Endothelial cell (in vitro differentiated cells): ENCODE measurements around the gene FBXW8. TPM values are rescaled to one million over a fixed set of nuclear protein-coding genes. Genes with fewer than 3 reads are reported as not detected.

Source experiments
- DNase-seq: peaks from one replicate; pipeline ENCODE4 v3.0.0; 2021; ENCODE audit warnings: low spot score
- H3K27ac Mint-ChIP-seq: one replicate; pipeline ENCODE4 v1.8.0; 2021; ENCODE audit warnings: mixed read lengths, inconsistent platforms; ENCODE audit not compliant: unreplicated experiment
- H3K27me3 Mint-ChIP-seq: one replicate; pipeline ENCODE4 v1.8.0; 2021; ENCODE audit warnings: mild to moderate bottlenecking, moderate library complexity, mixed read lengths, inconsistent platforms; ENCODE audit not compliant: unreplicated experiment
- H3K36me3 Mint-ChIP-seq: one replicate; pipeline ENCODE4 v1.8.0; 2021; ENCODE audit warnings: mild to moderate bottlenecking, low read depth, mixed read lengths, inconsistent platforms; ENCODE audit not compliant: unreplicated experiment
- H3K4me1 Mint-ChIP-seq: one replicate; pipeline ENCODE4 v1.8.0; 2021; ENCODE audit warnings: mild to moderate bottlenecking, mixed read lengths, inconsistent platforms; ENCODE audit not compliant: unreplicated experiment
- H3K4me3 Mint-ChIP-seq: one replicate; pipeline ENCODE4 v1.8.0; 2021; ENCODE audit warnings: mild to moderate bottlenecking, mixed read lengths, inconsistent platforms; ENCODE audit not compliant: unreplicated experiment
- H3K9me3 Mint-ChIP-seq: one replicate; pipeline ENCODE4 v1.8.0; 2021; ENCODE audit warnings: mixed read lengths, inconsistent platforms; ENCODE audit not compliant: unreplicated experiment
- CTCF ChIP-seq: fragments of 200-600 bp; sonication (generic); IDR thresholded peaks from one replicate; pipeline ENCODE4 v1.5.0; 2021; ENCODE audit warnings: antibody characterized with exemption; ENCODE audit not compliant: unreplicated experiment
- total RNA-seq: library from RNA; stranded (reverse); fragmentation: NEBNext Ultra II Directional; extraction: Animal tissue kit (Norgen Biotek cat#: 25700); gene quantifications from one replicate; pipeline ENCODE4 v1.2.1, GENCODE V29; 2021; ENCODE audit not compliant: unreplicated experiment

FBXW8 gene
- total RNA-seq, 1 donor from 2014 or later, result 17.8 TPM

GRCh38 chr12:116943419-116944372 is 32.9 kb downstream of the FBXW8 start:
- no peak overlapping the region for H3K4me3 Mint-ChIP-seq
- no peak overlapping the region for H3K27ac Mint-ChIP-seq
- TF ChIP-seq CTCF, result no peak
- peaks cover 10% of the 10 kb centered on the region for H3K4me1 Mint-ChIP-seq
- no peaks in the 10 kb centered on the region for H3K9me3 Mint-ChIP-seq
- DNase-seq, result no peak
- peaks cover 21% of the 10 kb centered on the region for H3K36me3 Mint-ChIP-seq
- H3K27me3 Mint-ChIP-seq, result no peaks in the 10 kb centered on the region

- H3K27ac Mint-ChIP-seq, result no peak overlapping the region
Measured at GRCh38 chr12:116945886-116946550, 35.3 kb downstream of the FBXW8 start.

GRCh38 chr12:116948298-116948697 is 37.5 kb downstream of the FBXW8 start:
- TF ChIP-seq CTCF, result no peak
- no peak overlapping the region for H3K4me3 Mint-ChIP-seq
- H3K9me3 Mint-ChIP-seq, result no peaks in the 10 kb centered on the region
- H3K36me3 Mint-ChIP-seq, result peaks cover 36% of the 10 kb centered on the region
- H3K27ac Mint-ChIP-seq, result no peak overlapping the region
- H3K4me1 Mint-ChIP-seq, result peaks cover 10% of the 10 kb centered on the region
- DNase-seq, result no peak
- H3K27me3 Mint-ChIP-seq, result no peaks in the 10 kb centered on the region

More at GRCh38 chr12:116945886-116946550, 35.3 kb downstream of the FBXW8 start:
- Mint-ChIP-seq H3K27me3 (no peaks in the 10 kb centered on the region), H3K36me3 (peaks cover 35% of the 10 kb centered on the region), H3K4me1 (peaks cover 10% of the 10 kb centered on the region), H3K9me3 (no peaks in the 10 kb centered on the region), H3K4me3 (no peak overlapping the region)
- no peak for DNase-seq
- TF ChIP-seq CTCF, result no peak

GRCh38 chr12:116950628-116951325 is 40.0 kb downstream of the FBXW8 start:
- Mint-ChIP-seq H3K4me1 (peaks cover 11% of the 10 kb centered on the region), H3K27me3 (no peaks in the 10 kb centered on the region), H3K9me3 (no peaks in the 10 kb centered on the region), H3K36me3 (peaks cover 23% of the 10 kb centered on the region), H3K4me3 (no peak overlapping the region), H3K27ac (no peak overlapping the region)
- no peak for TF ChIP-seq CTCF
- no peak for DNase-seq
